Measurements from ENCODE around the gene PAFAH2.

Gene PAFAH2

DNA sequence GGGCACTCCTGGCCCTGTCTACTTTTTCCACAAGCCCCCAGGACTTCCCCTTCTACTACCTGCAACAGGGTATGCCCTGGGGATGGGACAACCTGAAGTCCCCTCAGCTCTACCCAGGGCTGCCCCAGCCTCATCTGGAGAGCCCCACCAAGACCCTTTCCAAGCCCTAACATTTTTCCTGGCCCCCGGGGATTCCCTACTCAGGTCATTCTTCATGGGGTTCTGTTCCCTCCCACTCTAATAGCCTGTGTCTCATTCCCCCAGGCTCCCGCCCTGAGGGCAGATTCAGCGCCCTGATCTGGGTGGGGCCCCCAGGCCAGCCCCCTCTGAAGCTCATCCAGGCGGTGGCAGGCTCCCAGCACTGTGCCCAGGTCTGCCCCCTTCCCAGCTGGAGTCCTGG lies 33.3 kb upstream of the PAFAH2 start:
- no peak for DNase-seq

GRCh38 chr1:26029864-26030481 lies 32.1 kb upstream of the PAFAH2 start:
- DNase-seq = no peak

- DNase-seq = no peak
These were observed 31.4 kb upstream of the PAFAH2 start for GRCh38 chr1:26029054-26029863.

DNA sequence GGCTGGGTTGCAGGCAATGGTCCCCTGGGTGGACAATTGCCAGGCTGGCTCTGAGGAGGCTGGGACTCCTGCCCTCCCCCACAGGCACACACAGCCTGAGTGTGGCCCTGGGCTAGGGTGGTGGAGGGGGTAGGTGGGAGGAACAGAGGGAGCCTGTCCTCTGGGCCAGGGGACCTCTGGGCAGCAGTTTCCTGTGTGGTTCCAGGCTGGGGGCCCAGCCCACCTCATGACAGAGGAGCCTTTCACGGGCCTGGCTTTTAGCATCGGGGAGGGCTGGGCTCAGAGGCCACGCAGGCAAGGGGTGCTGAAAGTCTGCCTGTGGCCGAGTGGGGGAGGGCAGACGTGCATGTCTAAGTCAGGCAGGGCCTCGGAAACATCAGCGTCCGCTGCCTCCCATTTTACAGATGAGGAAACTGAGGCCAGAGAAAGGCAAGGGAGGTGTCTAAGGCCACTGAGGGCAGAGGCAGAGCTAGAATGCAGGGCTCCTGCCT lies 30.7 kb upstream of the PAFAH2 start:
- no peak for DNase-seq

- no peak for DNase-seq
These were observed 30.0 kb upstream of the PAFAH2 start for GRCh38 chr1:26027716-26028489.

DNA sequence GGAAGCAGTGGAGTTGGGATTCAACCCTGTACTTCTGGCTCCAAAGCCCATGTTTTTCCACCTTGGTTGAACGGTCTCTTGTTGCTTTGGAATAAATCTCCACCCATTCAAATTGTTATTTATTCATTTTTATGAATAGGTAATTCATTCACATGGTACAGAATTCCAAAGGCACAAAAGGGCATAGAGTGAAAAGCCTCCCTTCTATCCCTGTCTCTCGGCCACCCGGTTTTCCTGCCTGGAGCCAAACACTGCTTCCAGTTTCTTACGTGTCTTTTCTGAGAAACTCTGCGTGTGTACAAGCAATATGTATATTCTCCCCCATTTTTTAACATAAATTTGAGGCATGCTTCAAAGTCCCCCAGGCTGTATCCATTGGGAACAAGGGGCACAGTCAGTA lies 27.7 kb upstream of the PAFAH2 start:
- no peak for DNase-seq

GRCh38 chr1:26025060-26025459 lies 27.2 kb upstream of the PAFAH2 start:
- DNase-seq = no peak

GRCh38 chr1:26023826-26024225 lies 26.0 kb upstream of the PAFAH2 start:
- DNase-seq = no peak

DNA sequence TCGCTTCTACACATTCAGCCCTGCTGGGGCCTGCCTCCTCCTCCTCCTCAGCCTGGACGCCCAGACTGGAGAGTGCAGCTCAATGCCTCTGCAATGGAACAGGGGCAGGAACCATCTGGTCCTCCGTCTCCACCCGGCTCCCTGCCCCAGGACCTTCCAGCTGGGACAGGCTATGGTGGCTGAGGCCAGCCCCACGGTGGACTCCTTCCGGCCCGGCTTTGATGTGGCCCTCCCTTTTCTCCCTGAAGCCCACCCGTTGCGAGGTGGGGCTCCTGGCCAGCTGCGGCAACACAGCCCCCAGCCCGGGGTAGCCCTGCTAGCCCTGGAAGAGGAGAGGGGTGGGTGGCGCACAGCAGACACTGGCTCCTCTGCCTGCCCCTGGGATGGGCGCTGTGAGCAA lies 25.1 kb upstream of the PAFAH2 start:
- no peak for DNase-seq

- DNase-seq = no peak
These were observed 24.5 kb upstream of the PAFAH2 start for GRCh38 chr1:26022404-26022779.

DNA sequence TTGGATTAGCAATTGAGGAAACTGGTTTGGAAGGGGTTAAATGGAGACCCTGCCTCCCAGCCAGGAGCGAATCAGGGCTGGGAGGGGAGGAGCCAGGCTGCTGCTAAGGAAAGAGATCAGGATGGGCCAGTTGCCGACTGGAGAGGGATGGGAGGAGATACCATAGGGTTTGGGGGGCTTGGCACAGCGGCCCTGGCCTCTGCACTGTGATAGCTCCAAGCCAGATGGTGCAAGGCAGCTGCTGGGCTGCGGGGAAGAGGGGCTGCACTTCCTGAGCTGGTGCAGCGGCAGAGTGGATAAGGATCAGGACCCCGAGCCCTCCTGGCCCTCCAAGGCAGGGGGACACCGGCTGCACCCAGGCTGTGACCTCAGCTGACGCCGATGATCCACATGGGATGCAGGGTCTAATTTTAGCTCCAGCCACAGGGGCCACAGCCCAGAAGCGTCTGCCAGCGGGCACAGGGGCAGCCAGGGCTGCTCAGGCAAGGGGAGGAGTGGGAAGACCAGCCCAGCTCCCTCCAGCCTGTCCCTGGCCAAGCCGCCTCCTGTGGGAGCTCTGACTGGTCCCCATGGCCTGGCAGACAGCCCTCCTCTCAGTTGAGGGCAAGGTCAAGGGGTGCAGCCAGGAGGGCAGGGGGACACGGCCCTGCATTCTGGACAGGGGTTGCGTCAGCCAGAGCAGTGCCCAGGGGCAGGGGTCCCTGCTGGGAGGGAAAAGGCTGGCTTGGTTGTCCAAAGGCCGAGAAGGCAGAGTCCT lies 24.0 kb upstream of the PAFAH2 start, which contains the start of gene EXTL1:
EXTL1 (plus strand) TSS at position 129 of the 757 bp plus-strand sequence. CDS start 872 bp downstream, outside the sequence.
- no peak for DNase-seq

DNA sequence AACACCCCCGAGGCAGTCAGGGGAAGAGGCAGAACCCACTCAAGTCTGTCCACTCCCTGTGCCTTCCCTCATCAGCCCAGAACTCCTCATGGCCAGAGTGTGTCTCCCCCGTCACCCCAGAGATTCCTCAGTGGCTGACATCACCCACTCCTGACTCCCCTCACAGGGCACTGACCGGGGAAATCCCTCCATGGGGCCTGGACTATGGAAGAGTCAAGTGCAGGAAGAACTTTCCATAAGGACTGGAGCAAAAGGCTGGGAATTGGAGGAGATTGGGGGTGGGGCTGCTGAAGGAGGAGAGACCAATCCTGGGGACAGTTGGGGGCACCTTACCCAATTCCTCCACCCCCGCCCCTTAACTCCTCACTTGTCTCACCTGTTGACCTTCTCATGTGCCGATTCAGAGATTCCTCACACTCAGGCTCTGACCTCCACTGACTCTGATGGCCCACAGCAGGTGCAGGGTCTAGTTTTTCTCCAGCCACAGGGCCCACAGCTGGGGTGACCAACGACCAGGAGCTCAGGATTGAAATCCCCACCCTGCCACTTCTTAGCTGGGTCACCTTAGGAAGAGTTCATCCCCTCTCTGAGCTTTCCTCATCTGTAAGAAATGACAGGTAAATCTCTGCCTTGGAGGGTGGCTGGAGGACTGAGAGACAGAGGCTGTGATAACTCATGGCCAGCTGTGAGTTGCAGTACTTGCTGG lies 23.2 kb upstream of the PAFAH2 start:
- no peak for DNase-seq

DNA sequence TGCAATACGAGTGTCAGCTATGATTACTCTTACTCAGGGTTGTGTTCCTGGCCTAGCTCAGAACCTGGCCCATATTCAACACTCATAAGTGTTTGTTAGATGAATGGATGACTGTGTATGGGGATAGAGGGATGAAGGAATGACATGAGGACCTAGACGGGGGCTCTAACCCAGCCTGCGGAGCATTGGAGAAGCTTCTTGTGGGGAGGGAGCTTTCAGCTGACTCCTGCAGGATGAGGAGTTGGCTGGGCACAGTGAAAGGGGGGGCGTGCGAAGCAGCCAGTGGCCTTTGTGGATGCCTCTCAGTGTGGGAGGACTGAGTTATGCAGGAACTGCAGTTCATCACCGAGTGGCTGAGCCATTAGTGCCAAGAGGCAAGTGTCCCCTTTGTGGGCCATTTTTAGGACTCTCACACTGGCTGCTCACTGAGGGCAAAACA lies 22.5 kb upstream of the PAFAH2 start:
- DNase-seq = no peak

DNA sequence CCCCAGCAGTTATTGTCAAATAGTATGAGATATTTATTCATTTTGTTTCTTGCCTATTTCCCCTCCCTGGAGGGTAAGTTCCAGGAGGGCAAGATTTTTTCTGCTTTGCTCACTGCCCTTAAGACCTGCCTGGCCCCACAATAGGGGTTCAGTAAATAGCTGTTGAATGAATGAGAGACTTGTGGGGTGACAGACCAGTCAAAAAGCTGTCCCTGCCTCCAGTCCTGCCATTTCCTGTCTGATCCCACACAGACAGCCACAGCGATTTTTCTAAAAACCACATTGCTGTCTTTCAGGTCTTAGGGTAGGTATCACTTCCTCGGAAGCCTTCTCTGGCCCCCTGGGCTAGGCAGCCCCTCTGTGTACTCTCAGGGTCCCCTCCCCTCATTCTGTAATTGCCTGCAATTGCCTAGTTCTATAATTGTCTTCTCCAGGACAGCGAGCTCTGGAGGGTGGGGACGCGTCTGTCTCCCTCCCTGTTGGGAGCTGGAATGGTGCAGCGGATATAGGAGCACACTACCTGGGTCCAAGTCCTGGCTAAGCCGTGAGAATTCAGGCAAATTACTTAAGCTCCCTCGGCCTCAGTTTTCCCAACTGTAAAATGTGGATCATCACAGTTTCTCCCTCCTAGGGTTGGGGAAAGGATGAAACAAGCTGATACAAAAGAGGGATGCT lies 21.9 kb upstream of the PAFAH2 start:
- no peak for DNase-seq

DNA sequence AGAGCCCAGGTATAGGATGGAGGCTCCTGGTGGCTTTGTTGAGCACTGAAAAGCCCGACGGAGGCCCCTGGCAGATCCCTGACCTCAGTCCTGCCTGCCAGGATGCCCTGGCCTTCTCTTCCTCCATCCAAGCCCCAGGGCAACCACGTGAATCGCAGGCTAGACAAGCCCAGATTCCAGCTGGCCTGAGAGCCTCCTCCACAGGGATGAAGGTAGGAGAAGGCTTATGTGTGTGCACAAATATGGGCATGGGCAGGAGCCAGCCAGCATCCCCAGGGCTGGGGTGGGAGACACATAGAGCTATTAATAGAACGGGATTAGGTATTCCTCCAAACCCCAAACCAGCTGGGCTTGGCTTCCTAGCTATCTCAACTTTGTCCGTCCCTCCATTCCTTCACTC lies 19.7 kb upstream of the PAFAH2 start:
- no peak for DNase-seq

GRCh38 chr1:26016953-26017545 lies 19.2 kb upstream of the PAFAH2 start:
- no peak for DNase-seq

DNA sequence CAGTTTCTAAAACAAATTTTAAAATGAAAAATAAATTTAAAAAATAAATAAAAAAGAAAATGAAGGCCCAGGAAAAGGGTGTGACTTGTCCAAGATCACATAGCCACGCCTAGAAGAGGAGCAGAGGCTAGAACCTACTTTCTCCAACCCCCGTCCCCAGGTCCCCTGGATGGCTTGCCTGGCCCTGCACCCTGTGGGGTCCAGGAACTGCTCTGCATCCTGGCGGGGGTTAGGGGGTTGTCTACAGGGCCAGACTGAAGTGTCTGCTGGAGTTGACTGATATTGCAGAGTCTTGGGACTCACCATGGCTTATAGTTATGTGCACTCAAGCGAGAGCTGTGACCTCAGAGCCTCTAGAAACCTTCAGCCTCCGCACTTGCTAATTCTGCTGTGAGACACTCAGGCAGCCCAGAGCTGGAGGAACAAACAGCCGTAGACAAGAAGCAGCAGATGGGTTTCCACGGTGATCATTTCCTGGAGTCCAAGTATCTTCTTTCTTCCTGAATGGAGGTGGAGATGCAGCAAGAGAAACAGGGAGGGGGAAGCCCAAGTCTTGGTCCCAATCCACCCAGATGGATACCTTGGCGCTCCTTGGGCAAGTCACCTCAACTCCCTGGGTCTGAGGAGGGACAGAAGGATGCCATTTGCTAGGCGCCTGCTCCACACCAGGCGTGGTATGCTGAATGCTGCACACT lies 18.5 kb upstream of the PAFAH2 start:
- no peak for DNase-seq

DNA sequence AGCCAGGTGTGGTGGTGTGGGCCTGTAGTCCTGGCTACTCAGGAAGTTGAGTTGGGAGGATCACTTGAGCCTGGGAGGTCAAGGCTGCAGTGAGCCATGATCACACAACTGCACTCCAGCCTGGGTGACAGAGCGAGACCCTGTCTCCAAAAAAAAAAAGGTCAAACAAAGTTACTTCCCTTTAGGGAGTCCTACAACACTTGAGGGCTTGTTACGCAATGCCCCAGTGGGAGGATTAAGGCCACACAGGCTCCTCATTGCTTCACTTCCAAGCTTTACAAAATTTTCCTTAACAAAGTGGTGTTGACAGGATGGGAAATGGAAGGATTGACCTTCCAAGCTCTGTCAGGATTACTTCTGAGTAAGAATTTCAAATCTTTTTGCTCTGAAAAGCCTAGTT lies 17.5 kb upstream of the PAFAH2 start:
- DNase-seq = no peak

DNA sequence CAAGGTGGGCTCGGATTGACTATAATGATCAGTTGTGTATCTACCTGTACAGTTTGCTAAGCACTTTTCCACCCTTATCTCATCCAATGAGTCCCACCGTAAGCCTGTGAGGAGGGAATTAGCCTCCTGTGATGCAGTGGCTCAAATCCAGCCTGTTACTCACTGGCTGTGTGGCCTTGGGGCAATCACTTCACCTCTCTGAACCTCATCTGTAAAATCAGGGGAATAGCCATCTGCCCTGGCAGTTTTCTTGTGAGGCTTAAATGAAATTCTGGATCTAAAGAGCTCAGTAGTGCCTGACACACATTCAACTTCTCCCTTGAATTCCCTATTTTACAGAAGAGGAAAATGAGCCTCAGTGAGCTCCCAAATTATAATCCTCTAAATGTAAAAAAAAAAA lies 16.3 kb upstream of the PAFAH2 start:
- no peak for DNase-seq

- no peak for DNase-seq
These were observed 15.0 kb upstream of the PAFAH2 start for GRCh38 chr1:26012864-26013263.

GRCh38 chr1:26010825-26011224 lies 13.0 kb upstream of the PAFAH2 start:
- DNase-seq = no peak

All from stimulated activated CD4-positive, alpha-beta T cell treated with anti-CD3 and anti-CD28 coated beads, Interleukin-2, amount 100 ng/mL, for 48 hours (primary cell).